HCT116 (cell line): ENCODE data around the gene UBA52.

Experiments
- EGR1 ChIP-seq: IDR thresholded peaks from 2 replicates; pipeline ENCODE4 v1.6.1; 2012; ENCODE audit warnings: low read depth
- EZH2 ChIP-seq: fragments of 200-600 bp; sonication (generic); IDR thresholded peaks from 2 replicates; pipeline ENCODE4 v1.6.1; 2017; ENCODE audit warnings: antibody characterized with exemption, mixed run types
- EZH2phosphoT487 ChIP-seq: fragments of 200-600 bp; IDR thresholded peaks from 2 replicates; pipeline ENCODE4 v1.6.1; 2018; ENCODE audit warnings: antibody characterized with exemption, borderline replicate concordance
- POLR2A ChIP-seq: IDR thresholded peaks from 2 replicates; pipeline ENCODE4 v1.7.0; 2011; ENCODE audit warnings: borderline replicate concordance; ENCODE audit not compliant: insufficient read depth, insufficient read length; ENCODE audit errors: extremely low read depth
- RAD21 ChIP-seq: IDR thresholded peaks from 2 replicates; pipeline ENCODE4 v1.6.1; 2012; ENCODE audit warnings: low read depth, mild to moderate bottlenecking
- SP1 ChIP-seq: IDR thresholded peaks from 2 replicates; pipeline ENCODE4 v1.6.1; 2012; ENCODE audit warnings: low read depth
- YY1 ChIP-seq: IDR thresholded peaks from 2 replicates; pipeline ENCODE4 v1.6.1; 2011; ENCODE audit warnings: low read length, low read depth, moderate library complexity, mild to moderate bottlenecking; ENCODE audit not compliant: insufficient replicate concordance; ENCODE audit errors: extremely low read depth
- ZNF274 ChIP-seq: fragments of 200-500 bp; sonication (Bioruptor generic); IDR thresholded peaks from 2 replicates; pipeline ENCODE4 v1.6.1; 2014; ENCODE audit warnings: mild to moderate bottlenecking, low read depth, low read length, inconsistent platforms
- TF ChIP-seq, protein P1 (sequence below), 3 experiments: fragments of 200-600 bp in 1 of 3; sonication (generic) in 1 of 3; IDR thresholded peaks in 2 of 3; conservative IDR thresholded peaks in 1 of 3; 2 replicates each; pipeline ENCODE4 v1.5.1; 2012 to 2017; ENCODE audit warnings: low read depth in 2 of 3, low read length in 2 of 3, antibody characterized with exemption in 1 of 3, borderline replicate concordance in 1 of 3, control low read depth in 1 of 3, mild to moderate bottlenecking in 1 of 3, mixed read lengths in 1 of 3, mixed run types in 1 of 3, moderate library complexity in 1 of 3; ENCODE audit not compliant: insufficient read depth in 1 of 3
- TF ChIP-seq, protein P2 (sequence below): IDR thresholded peaks from 2 replicates; pipeline ENCODE4 v1.6.1; 2012; ENCODE audit warnings: low read depth
- TF ChIP-seq, protein P3 (sequence below): IDR thresholded peaks from 2 replicates; pipeline ENCODE4 v1.6.1; 2012
- TF ChIP-seq, protein P4 (sequence below): IDR thresholded peaks from 2 replicates; pipeline ENCODE4 v1.6.1; 2012

DNA sequence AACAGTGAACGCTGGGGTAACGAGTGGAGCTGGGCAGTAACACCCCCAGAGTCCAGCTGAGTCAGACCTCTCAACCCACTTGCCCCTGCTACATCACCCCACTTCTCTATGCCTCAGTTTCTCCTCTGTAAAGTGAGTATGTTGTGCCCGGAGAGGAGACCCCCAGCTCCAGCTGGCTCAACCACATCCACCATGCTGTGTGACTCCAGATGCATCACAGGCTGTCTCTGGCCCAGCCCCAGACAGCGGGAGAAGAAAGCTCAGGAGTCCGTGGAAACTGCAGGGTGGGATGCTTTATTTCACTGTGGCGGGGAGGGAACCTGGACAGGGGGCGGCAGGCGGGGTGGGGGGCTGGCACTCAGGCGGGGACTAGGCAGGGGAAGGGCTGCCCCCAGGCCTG is 40.2 kb upstream of the UBA52 start:
- TF ChIP-seq, protein P1, sequence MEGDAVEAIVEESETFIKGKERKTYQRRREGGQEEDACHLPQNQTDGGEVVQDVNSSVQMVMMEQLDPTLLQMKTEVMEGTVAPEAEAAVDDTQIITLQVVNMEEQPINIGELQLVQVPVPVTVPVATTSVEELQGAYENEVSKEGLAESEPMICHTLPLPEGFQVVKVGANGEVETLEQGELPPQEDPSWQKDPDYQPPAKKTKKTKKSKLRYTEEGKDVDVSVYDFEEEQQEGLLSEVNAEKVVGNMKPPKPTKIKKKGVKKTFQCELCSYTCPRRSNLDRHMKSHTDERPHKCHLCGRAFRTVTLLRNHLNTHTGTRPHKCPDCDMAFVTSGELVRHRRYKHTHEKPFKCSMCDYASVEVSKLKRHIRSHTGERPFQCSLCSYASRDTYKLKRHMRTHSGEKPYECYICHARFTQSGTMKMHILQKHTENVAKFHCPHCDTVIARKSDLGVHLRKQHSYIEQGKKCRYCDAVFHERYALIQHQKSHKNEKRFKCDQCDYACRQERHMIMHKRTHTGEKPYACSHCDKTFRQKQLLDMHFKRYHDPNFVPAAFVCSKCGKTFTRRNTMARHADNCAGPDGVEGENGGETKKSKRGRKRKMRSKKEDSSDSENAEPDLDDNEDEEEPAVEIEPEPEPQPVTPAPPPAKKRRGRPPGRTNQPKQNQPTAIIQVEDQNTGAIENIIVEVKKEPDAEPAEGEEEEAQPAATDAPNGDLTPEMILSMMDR (IDR thresholded peaks at IDR 0.05 in 2 of 3, conservative IDR thresholded peaks at IDR 0.05 in 1 of 3; ENCODE audit: borderline replicate concordance in 1 of 3, insufficient read depth in 1 of 3, low read depth in 2 of 3, low read length in 2 of 3): no peak
- TF ChIP-seq EZH2 (no peak), EZH2phosphoT487 (no peak), POLR2A (no peak), ZNF274 (no peak), EGR1 (no peak), RAD21 (no peak), SP1 (no peak), YY1 (no peak)
- TF ChIP-seq, protein P2, sequence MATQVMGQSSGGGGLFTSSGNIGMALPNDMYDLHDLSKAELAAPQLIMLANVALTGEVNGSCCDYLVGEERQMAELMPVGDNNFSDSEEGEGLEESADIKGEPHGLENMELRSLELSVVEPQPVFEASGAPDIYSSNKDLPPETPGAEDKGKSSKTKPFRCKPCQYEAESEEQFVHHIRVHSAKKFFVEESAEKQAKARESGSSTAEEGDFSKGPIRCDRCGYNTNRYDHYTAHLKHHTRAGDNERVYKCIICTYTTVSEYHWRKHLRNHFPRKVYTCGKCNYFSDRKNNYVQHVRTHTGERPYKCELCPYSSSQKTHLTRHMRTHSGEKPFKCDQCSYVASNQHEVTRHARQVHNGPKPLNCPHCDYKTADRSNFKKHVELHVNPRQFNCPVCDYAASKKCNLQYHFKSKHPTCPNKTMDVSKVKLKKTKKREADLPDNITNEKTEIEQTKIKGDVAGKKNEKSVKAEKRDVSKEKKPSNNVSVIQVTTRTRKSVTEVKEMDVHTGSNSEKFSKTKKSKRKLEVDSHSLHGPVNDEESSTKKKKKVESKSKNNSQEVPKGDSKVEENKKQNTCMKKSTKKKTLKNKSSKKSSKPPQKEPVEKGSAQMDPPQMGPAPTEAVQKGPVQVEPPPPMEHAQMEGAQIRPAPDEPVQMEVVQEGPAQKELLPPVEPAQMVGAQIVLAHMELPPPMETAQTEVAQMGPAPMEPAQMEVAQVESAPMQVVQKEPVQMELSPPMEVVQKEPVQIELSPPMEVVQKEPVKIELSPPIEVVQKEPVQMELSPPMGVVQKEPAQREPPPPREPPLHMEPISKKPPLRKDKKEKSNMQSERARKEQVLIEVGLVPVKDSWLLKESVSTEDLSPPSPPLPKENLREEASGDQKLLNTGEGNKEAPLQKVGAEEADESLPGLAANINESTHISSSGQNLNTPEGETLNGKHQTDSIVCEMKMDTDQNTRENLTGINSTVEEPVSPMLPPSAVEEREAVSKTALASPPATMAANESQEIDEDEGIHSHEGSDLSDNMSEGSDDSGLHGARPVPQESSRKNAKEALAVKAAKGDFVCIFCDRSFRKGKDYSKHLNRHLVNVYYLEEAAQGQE: no peak
- TF ChIP-seq, protein P3, sequence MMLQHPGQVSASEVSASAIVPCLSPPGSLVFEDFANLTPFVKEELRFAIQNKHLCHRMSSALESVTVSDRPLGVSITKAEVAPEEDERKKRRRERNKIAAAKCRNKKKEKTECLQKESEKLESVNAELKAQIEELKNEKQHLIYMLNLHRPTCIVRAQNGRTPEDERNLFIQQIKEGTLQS: no peak
- TF ChIP-seq, protein P4, sequence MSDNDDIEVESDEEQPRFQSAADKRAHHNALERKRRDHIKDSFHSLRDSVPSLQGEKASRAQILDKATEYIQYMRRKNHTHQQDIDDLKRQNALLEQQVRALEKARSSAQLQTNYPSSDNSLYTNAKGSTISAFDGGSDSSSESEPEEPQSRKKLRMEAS: no peak
